Measurements from ENCODE around the gene SPRED2.
A peak's percentile ranks its signal among the peaks of the same experiment; 100 is the strongest.

The SPRED2 gene, protein sequence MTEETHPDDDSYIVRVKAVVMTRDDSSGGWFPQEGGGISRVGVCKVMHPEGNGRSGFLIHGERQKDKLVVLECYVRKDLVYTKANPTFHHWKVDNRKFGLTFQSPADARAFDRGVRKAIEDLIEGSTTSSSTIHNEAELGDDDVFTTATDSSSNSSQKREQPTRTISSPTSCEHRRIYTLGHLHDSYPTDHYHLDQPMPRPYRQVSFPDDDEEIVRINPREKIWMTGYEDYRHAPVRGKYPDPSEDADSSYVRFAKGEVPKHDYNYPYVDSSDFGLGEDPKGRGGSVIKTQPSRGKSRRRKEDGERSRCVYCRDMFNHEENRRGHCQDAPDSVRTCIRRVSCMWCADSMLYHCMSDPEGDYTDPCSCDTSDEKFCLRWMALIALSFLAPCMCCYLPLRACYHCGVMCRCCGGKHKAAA

DNA sequence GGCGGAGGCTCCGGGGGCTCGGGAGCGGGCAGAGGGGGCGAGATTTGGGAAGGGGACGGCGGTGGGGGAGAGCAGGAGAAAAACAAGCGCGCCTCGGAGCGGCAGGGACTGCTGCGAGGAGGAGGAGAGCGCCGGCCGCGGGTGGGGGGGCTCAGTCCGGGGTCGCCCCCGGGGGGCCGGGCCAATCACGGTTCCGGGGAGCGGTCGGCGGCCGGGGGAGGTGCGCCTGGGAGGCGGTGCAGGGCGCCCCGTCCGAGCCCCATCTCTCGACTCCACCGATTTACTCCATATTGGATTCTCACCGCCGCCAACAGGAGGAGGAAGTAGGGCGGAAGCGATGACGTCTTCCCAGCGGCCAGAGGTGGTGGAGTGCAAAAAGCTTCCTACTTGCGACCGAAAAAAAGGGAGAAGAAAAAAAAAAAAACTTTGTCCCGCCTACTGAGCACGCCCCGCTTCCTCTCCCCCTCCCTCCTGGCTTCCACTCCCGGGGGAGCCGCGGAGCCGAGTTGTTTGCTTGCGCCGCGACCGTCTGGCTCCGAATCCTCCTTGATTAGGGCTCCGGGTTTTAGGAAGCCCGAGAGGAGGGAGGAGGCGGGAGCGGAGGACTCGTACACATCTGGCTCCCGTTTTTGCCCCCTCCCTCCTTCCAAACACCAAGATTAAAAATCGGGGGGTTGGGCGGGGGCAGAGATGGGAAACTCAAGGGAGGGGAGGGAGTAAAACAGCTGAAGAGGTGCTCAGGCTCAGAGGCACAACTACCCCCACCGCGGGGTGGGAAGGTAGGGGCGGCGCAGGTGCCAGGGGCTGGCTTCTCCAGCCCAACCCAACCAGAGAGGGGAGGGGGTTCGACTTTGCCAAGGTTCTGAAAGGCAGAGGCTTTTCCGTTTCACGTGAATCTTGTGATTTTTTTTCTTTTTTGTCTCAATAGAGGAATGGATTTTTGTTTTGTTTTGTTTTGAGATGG is at the start of gene SPRED2:
SPRED2 (minus strand) TSS at position 373 of the 964 bp plus-strand sequence. CDS start 612 bp downstream, outside the sequence.
- peak; percentile 79 for DNase-seq

DNA sequence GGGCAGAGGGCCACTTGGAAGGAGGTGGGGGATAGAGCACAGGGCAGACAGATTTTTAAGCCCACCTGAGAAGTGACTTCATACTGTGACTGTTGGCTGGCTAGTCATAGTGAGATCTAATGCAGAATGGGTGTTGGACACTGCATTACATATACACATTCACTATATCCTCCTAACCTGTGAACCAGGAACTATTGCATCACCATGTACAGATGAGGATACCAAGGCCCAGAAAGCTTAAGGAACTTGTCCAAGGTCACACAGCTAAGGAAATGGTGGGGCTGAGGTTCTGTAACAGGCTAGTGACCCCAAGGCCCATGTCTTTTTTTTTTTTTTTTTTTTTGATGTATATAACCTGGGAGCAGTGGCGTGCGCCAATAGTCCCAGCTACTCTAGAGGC is 49.6 kb upstream of the SPRED2 start:
- no peak for DNase-seq

DNA sequence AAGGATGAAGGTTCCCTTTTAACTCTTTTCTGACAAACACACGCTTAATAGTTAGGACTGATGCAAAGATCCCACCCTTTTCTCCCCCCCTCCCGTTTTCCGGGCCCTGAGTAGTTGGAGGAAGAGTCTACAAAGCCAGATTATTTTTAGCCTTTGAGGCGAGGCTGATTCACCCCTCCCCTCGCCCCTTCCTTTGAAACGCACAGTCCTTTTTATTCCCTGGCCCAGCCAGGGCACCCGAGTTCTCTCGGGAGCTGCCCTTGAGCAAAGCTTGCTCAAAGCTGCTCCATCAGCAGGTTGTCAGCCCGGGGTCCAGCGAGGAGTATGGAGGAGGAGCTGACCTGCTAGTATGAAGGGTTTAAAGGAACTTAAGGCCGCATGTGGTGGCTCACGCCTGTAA is 47.1 kb upstream of the SPRED2 start:
- DNase-seq: no peak

DNA sequence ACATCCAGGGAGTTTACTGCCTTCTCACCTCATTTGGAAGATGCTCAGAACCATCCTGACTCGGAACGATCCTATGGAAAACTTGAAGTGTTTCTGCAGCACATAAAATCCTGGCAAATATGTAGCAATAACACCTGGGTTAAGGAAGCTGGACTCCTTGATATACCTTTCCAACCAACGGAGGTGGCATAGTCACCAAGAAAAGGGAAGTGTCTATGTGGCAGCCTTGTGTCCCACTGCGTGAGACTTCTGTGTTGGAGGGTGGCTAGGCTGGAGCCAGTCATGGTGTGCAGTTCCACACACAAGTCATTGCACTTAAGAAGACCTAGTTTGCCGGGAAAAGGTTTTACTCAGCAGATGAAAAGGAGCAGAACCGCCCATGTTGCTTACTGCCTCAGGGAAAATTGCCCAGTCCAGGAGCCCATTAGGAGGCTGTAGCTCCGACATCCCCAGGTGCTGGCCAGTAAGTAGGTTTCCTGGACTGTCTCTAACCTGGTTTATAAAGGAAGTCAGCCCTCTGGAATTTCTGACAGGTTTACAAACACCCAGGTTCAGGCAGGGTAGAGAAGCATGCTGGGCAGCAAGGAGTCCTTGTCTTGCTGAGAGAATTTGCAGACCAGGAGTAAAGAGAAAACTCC is 46.2 kb upstream of the SPRED2 start:
- no peak for DNase-seq

DNA sequence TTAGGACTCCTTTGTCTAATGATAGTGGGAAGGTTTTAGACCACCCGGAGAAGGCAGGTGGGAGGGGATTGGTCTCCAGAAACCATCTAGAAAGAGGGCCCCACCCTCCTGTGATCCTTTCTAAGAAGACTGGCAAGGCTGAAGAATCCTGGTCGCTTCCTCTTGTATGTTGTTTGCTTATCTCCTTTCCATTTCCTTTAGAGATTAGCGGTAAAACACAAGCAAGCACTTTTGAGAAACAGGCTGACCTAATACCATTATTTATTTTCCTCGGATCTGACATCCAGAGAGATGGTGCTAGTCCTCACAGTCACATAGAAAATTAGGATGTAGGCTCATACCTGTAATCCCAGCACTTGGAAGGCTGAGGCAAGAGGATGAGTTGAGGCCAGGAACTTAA is 45.2 kb upstream of the SPRED2 start:
- no peak for DNase-seq

DNA sequence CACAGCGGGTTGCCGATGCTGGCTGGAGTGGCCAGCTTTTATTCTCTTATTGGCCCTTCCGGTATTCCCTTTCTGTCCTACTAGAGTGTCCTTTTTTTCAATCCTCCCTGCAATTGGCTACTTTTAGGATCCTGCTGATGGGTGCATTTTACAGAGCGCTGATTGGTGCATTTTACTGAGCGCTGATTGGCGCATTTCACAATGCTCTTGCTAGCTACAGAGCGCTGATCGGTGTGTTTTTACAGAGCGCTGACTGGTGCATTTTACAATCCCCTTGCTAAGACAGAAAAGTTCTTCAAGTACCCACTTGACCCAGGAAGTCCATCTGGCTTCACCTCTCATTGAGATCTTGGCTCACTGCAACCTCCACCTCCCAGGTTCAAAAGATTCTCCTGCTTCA is 44.4 kb upstream of the SPRED2 start:
- no peak for DNase-seq

DNA sequence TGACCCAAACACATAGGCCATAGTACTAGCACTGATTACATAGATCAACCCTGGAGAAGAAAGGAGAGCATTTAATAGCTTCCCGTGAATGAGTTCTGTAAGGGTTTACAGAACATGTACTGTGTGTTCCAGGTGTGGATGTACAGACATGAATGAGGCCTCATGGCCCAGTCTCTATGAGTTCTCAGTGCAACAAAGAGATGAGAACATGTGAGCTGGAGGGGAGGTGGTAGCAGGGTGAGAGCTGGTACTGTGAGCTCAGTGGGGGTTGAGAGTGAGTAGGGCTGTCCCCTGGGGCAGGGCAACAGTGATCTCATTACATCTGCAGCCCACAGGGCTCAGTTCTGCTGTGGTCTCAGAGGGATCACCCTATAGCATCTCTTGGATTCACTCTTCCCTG is 42.6 kb upstream of the SPRED2 start:
- DNase-seq: no peak

DNA sequence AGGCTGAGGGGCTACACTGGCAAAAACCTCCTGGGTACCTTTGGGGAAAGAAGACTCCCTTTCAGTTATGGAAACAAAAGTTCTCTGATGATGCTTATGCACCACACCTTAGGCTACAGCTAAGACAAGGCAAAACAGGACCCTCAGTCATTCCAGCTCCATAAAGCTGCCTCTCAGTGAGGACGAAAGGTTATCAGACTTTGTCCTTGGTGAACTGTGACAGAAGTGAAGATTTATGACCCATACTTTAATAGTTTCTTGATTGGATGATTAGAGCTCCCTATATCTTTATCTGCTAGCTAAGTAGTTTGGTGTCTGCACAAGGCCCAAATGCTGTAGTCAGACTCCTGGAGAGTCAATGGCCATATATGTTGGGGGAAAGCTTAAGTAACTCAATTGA is 40.6 kb upstream of the SPRED2 start:
- DNase-seq: no peak

DNA sequence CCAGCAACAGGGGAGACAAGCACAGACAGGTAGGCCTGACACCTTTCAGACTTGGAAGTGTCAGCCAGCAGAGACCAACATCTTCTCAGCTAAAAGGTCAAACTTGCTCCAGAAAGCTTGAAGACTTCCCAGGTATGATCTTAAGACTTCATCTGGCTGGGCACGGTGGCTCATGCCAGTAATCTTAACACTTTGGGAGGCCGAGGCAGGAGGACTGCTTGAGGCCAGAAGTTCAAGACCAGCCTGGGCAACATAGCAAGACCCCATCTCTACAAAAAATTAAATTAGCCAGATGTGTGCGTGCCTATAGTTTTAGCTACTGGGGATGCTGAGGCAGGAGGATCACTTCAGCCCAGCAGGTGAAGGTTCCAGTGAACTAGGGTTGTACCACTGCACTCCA is 39.0 kb upstream of the SPRED2 start:
- DNase-seq: no peak

DNA sequence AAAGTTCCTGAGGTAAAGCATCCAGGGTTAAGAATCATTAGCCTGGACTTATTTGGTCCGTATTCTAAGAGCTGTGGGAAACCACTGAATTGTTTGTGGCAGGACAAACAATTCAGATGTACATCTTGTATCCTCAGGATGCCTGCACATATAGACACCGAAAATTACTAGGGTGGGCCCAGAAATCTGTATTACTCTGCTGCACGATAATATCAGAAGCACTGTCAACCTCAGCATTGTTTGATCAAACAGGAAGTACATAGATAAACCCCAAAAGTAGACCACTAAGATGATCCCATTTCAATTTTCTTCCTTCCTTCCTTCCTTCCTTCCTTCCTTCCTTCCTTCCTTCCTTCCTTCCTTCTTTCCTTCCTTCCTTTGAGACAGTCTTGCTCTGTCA is 34.2 kb upstream of the SPRED2 start:
- no peak for DNase-seq

DNA sequence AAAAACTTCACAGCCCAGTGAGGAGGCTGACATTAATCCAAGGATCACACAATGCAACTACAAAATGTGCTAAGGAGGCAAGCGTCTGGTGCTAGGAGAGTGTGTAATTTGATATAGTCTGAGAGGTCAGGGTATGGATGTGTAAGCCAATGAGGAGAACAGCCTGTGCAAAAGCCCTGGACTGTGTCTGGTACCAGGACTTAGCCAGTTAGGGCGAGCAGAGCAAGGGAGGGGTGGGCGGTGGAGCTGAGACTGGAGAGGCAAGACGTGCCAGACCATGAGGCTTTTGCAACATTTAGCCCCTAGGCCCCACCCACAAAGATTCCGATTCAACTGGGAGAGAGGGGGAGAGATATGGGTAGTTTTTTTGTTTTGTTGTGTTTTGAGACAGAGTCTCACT is 33.5 kb upstream of the SPRED2 start:
- DNase-seq: no peak

DNA sequence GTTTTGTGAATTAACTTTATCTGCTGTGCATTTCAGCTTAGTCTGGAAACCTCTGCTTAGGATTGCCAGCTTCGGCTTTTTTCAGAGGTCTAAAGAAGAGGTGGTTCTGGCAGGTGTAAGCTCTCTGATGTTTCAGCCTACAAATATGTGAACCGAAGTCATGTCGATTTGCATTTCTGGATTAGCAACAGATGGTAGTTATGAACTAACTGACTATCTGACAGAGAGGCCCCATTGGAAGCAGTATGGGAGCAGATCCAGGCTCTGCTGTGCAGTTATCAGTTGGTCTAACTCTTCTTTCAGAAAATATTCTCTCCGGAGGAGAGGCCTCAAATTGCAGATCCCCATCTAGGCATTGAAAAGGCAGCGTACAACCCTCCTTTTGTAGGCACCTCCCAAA is 32.7 kb upstream of the SPRED2 start:
- no peak for DNase-seq

DNA sequence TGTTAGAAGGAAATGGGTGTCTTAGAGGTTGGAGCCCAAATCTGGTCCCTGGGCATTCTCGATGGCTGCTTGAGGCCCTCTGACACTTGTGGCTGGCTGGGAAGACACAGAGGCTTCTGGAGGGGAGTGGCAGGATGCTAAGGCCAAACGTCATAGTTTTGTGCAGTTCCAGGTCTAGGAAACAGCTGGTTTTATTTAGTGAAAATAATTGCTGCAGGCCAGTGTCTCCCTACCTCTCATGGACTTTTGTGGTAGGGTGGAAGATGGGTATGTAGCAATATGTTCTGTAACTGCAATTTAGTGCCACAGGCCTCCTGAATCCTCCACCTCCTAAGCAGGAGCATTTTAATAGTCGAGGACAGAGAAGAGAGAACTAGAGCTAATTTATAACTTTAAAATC is 32.2 kb upstream of the SPRED2 start:
- DNase-seq: no peak

DNA sequence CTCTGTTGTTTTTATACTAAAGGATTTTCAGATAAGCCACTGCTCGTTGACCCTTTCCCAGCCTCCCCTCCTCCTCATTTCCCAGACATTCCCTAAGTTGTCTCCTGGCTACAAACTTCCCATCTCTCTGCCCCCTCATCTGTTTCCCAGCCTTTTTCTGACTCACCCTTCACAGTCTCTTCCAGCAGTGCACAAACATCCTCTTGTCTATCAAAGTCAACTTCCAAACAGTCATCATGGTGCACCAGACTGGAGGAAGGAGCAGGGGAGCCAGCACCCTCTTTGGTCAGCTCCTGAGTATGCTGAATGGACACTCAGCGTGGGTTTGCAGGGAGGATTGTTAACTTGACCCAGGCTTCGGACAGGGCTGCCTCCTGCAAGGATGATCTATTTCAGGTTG is 26.6 kb upstream of the SPRED2 start:
- DNase-seq: no peak

DNA sequence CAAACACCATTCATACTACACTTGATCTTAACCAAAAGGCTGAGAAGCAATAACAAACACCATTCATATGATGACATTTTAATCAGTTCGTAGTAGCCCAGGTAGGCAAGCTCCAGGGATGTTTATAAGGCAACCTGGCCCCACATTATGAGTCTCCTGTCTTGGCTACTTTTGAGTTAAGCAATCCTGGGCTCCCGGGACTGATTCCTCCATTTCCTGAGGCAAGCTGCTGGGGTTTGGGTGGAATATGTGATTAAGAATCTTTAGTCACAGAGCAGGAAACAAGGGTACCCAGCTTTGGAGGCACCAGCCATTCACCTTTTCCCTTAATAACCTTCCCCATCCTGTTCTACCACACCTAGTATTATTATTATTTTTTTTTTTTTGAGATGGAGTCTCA is 24.5 kb upstream of the SPRED2 start:
- DNase-seq: no peak

DNA sequence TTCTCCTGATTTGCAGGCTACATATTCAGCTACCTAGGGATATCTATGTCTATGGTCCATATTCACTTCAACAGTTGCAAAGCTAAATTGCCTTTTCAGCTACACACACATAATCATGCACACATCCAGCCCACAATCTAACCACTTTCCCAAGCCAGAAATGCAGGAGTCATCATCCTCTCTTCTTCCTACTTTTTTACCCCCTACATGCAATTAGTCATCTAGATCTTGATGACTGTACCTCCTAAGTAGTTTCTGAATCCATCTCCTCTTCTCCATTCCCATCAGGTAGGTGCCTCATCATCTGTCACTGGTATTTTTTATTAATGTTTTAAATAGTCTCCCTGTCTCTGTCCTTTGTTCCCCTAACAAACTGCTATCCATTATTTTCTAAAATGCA is 23.7 kb upstream of the SPRED2 start:
- no peak for DNase-seq

DNA sequence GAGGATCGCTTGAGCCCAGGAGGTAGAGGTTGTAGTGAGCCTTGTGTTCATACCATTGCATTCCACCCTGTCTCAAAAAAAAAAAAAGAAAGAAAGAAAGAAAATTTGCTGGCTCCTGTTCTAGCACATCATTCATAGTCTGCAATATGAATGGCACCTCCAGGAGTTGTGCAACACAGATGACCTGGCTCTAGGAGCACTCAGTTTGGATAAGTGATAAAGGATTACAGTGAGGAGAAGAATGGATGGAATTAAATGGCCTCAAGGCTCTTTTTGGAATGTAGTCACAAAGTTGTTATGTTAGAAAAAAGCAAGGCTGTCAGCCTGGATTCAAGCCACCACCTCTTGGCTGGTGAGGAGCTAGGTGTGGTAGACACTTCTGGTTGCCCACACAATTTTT is 21.5 kb upstream of the SPRED2 start:
- DNase-seq: no peak

DNA sequence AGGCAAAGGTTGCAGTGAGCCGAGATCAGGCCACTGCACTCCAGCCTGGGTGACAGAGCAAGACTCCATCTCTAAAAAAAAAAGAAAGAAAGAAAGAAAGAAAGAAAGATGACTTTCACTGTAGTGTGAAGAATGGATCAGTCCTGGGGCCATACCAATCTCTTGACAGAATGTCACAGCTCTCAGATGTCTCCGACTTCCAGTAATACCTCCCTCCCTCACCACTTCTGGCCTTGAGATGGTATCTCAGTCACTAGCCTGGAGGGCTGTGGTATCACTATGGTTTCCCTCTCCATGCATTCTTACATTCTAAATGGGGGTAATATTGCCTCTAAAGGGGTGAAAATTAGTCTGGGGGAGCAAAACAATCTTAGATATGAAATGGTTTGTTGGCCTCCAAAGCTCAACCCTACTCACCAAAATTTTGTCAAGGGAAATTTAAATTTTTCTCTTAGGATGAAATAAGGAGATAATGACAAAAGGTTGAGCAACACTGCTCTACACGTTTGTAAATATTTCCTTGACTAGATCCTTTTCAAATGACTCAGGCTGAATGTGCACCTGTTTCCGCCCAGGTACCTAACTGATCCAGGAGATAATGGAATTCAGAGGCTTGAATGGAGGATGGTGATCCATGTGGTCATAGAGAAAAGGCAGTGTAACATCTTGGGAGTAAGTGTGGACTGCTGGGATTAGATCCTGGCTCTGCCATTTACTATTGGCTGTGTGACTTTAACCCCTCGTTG is 19.9 kb upstream of the SPRED2 start:
- DNase-seq: no peak

DNA sequence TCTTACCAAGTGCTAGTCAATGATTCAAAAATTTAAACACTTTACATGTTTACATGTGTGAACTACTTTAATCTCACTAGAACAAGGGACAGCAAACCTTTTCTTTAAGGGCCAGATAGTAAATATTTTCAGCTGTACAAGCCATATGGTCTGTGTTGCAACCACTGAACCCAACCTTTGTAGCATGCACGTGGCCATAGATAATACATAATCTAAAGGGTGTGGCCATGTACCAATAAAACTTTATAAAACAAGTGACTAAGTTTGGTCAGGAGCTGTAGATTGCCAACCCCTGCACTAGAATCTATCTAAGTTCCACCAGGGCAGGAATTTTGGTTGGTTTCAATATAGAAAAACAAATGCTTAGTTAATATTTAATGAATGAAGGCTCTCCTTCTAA is 18.4 kb upstream of the SPRED2 start:
- DNase-seq: no peak

DNA sequence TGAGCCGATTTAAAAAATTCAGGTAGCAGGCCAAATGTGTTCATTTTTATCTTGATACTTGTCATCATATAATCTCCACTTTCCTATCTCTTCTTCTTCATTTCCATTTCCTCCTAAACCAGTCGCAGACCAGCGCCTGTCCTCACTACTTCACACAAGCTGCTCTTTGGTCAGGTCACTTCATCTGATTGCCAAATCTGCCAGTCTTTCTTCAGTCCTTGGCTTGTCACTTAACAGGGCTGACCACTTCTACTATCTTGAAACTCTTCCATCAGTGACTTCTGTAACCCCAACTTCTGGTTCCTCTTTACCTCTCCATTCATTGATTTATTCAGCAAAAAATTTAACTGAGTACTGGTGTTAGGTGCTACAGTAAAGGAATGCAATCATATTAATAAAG is 18.0 kb upstream of the SPRED2 start:
- DNase-seq: no peak

DNA sequence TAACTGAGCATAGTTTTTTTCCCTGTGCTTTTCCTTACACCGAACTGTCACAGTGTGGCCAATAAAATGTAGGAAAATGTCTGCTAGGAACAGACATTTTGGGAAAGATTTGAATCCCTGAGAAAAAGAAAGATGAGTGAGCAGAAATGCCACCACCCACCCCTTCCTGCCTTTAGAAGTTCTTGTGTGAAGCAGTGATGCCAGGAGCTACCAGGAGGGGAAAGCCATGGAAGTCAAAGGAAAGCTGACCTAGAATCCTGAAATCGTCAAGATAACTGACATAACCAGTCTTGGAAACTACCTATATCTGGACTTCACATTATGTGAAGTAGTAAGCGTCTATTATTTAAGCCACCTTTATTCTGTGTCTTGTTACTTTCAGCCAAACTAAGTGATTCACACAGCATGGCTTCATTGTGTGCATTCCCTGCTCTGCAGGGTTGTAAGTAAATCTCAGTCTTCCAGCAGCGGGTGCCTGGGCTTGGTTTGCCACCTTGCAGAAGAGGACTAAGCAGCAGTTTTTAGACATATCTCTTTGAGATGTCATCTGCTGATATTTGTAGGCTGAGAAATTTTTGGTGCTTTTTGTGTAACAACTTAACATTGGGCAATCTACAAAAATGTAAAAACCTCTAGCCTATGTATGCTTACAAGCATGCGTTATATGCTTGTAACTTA is 11.2 kb upstream of the SPRED2 start:
- no peak for DNase-seq

DNA sequence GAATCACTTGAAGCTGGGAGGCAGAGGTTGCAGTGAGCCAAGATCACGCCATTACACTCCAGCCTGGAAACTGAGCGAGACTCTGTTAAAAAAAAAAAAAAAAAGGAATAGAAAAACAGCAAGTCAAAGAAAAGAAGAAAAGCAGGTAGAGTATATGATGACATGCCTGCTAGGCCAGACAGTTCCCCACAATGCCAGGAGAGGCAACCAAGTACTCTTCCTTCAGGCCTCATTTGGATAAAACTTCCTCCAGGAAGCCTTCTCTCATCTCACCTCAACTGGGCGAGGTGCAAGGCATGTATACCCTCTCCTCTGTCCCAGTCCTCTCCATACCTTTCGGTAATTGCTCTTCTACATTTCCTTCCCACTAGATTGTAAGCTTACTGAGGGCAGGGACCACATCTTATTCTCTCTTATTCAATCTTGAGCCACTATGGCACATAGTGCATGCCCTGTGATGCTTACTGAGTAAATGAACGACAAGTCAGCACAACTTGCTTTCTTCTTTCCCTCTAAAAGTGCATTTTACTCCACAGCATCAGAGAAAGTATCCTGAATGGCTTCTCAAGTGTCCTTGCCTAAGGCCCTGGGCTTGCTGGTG is 10.1 kb upstream of the SPRED2 start:
- no peak for DNase-seq
